ENCODE measurements around the gene SLC25A21. TPM values are rescaled to one million over a fixed set of nuclear protein-coding genes. Genes with fewer than 3 reads are reported as not detected.
"Not testable (repeated sequence)": the region's sequence is repeated elsewhere in the genome, so short reads cannot be mapped to it uniquely, and the experiment has no call there.

SLC25A21 gene
- total and polyA plus RNA-seq, 7 donors: 0.13 to 1.5 (median 1.1) TPM; not detected in 2

DNA sequence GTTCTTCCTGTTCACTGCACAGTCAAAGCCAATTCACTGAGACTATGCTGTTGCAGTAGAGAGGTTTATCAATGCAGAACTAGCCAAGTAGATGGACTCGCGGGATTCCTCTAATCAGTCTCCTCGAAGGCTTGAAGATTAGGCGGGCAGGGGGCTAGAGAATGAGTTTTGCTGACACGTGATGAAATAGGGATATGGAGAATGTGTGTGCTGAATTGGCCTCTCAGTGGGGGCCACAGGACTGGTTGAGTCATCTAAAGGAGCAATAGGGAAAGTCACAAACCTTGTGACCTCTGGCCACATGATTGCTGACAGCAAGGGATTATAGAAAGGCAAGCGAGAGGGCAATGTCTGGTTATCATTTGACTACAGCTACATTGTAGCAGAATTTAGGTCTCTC, 38.0 kb upstream of the SLC25A21 start:
- Histone ChIP-seq H3K27me3 (no peaks in the 10 kb centered on the region), H3K9me3 (peaks cover 0 to 6% (median 0%) of the 10 kb centered on the region in 4 donors), H3K36me3 (no peaks in the 10 kb centered on the region), H3K4me3 (no peak overlapping the region), H3K27ac (no peak overlapping the region), H3K4me1 (no peaks in the 10 kb centered on the region)
- intact Hi-C loops (cut with DNase I): no loop called here
- no peak for DNase-seq
- WGBS, 2 donors: 96 to 97% methylated on average over 6 of the region's 6 CpGs
- TF ChIP-seq POLR2A (IDR thresholded peaks at IDR 0.05) (no peak), POLR2AphosphoS5 (IDR thresholded peaks at IDR 0.05) (no peak), EP300 (IDR thresholded peaks at IDR 0.05) (no peak), CTCF (IDR thresholded peaks at IDR 0.05) (no peak)

DNA sequence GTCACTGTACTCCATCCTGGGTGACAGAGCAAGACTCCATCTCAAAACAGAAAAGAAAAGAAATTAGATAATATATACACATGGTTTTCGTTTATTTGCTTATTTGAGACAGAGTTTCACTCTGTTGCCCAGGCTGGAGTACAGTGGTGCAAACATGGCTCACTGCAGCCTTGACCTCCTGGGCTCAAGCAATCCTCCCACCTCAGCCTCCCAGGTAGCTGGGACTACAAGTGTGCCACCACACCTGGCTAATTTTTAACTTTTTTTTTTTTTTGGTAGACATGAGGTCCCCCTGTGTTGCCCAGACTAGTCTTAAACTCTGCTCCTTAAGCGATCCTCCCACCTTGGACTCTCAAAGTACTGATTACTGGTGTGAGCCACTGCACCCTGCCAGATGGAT, 37.2 kb upstream of the SLC25A21 start:
- WGBS, 2 donors: 88% methylated on average over 2 of the region's 2 CpGs
- H3K36me3 ChIP-seq; DNase-seq; intact Hi-C loops (cut with DNase I); H3K27me3 ChIP-seq; H3K27ac ChIP-seq; H3K9me3 ChIP-seq; H3K4me1 ChIP-seq; H3K4me3 ChIP-seq: not testable (repeated sequence)

DNA sequence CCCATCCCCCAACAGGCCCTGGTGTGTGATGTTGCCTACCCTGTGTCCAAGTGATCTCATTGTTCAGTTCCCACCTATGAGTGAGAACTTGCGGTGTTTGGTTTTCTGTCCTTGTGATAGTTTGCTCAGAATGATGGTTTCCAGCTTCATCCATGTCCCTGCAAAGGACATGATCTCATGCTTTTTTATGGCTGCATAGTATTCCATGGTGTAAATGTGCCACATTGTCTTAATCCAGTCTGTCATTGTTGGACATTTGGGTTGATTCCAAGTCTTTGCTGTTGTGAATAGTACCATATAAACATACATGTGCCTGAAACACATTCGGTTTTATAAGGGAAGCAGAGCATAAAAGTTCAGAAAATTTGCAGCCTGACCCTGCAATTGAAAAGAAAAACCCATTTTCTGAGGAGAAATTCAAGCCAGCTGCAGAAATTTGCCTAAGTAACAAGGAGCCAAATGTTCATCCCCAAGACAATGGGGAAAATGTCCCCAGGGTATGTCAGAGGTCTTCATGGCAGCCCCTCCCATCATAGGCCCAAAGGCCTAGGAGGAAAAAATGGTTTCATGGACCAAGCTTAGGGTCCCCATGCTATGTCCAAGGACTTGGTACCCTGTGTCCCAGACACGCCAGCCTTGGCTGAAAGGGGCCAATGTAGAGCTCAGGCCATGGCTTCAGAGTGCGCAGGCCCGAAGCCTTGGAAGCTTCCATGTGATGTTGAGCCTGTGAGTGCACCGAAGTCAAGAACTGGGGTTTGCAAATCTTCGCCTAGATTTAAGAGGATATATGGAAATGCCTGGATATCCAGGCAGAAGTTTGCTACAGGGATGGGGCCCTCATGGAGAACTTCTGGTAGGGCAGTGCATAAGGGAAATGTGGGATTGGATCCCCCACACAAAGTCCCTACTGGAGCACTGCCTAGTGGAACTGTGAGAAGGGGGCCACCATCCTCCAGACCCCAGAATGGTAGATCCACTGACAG, 33.5 kb upstream of the SLC25A21 start:
- H3K9me3 ChIP-seq; H3K4me1 ChIP-seq; intact Hi-C loops (cut with DNase I); H3K36me3 ChIP-seq; H3K27ac ChIP-seq; H3K4me3 ChIP-seq; H3K27me3 ChIP-seq; DNase-seq: not testable (repeated sequence)
- WGBS, 2 donors: 95 to 96% methylated on average over 7 of the region's 7 CpGs

DNA sequence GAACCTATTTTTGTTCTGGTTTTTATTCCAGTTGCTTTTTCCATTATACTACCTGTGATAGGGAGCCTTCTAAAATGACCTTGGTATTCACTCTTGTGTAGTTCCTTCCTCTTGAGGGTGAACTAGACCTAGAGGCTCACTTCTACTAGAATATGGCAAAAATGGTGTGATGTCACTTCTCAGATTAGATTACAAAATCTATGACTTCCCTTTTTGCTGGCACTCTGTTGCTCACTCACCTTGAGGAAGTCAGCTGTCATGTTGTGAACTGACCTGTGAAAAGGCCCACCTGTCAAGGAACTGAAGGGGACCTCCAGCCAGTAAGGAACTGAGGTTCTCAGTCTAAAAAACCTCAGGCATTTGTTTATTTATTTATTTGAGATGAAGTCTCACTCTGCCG, 31.0 kb upstream of the SLC25A21 start:
- Histone ChIP-seq H3K4me3 (no peak overlapping the region), H3K27me3 (no peaks in the 10 kb centered on the region), H3K4me1 (peaks cover 0 to 12% (median 5%) of the 10 kb centered on the region in 4 donors), H3K36me3 (no peaks in the 10 kb centered on the region), H3K9me3 (peaks cover 0 to 6% (median 0%) of the 10 kb centered on the region in 4 donors), H3K27ac (no peak overlapping the region)
- WGBS, 2 donors: 97 to 98% methylated on average over 1 of the region's 1 CpG
- intact Hi-C loops (cut with DNase I): no loop called here
- no peak for TF ChIP-seq POLR2A (IDR thresholded peaks at IDR 0.05)
- TF ChIP-seq CTCF (IDR thresholded peaks at IDR 0.05): no peak
- no peak for TF ChIP-seq POLR2AphosphoS5 (IDR thresholded peaks at IDR 0.05)
- TF ChIP-seq EP300 (IDR thresholded peaks at IDR 0.05): no peak
- no peak for DNase-seq

GRCh38 chr14:37202812-37203211, 30.4 kb upstream of the SLC25A21 start:
- intact Hi-C loops (cut with DNase I): no loop called here
- no peaks in the 10 kb centered on the region for H3K36me3 ChIP-seq
- 75 to 86% methylated on average over 2 of the region's 2 CpGs for WGBS, 2 donors
- H3K27ac ChIP-seq: no peak overlapping the region
- TF ChIP-seq EP300 (IDR thresholded peaks at IDR 0.05) (no peak), CTCF (IDR thresholded peaks at IDR 0.05) (no peak), POLR2A (IDR thresholded peaks at IDR 0.05) (no peak), POLR2AphosphoS5 (IDR thresholded peaks at IDR 0.05) (no peak)
- no peaks in the 10 kb centered on the region for H3K27me3 ChIP-seq
- H3K4me3 ChIP-seq: no peak overlapping the region
- peaks cover 0 to 12% (median 7%) of the 10 kb centered on the region in 4 donors for H3K4me1 ChIP-seq
- DNase-seq: no peak
- H3K9me3 ChIP-seq: peaks cover 0 to 6% (median 0%) of the 10 kb centered on the region in 4 donors
